Psoas muscle (tissue), 8 donors: Measurements from ENCODE around the gene TBC1D1. TPM values are rescaled to one million over a fixed set of nuclear protein-coding genes. Genes with fewer than 3 reads are reported as not detected.
A peak's percentile ranks its signal among the peaks of the same experiment; 100 is the strongest.

Source experiments
- ATAC-seq, 4 donors: fragments of 200-7000 bp; cut with Tn5 transposase; one replicate each; pipeline ENCODE4 v1.9.1; 2020; ENCODE audit warnings: moderate library complexity in 3 of 4, mild to moderate bottlenecking in 2 of 4
- DNase-seq, 2 donors: peaks; one replicate each; pipeline ENCODE4 v3.0.0-alpha.2; 2020
- H3K27ac ChIP-seq: fragments of 200-600 bp; one replicate; pipeline ENCODE4 v1.8.0; 2022
- H3K27me3 ChIP-seq, 3 donors: fragments of 200-600 bp in 1 of 3; one replicate each; pipeline versions ENCODE4 v1.6.1 to v1.8.0; 2013 to 2022; ENCODE audit warnings: low read length in 2 of 3, mild to moderate bottlenecking in 2 of 3, moderate library complexity in 1 of 3; ENCODE audit not compliant: insufficient read depth in 3 of 3
- H3K36me3 ChIP-seq, 2 donors: fragments of 200-600 bp in 1 of 2; one replicate each; pipeline versions ENCODE4 v1.6.1 to v1.8.0; 2013 to 2022; ENCODE audit warnings: low read depth in 1 of 2, mild to moderate bottlenecking in 1 of 2, moderate library complexity in 1 of 2; ENCODE audit not compliant: insufficient read depth in 1 of 2
- H3K4me1 ChIP-seq: fragments of 200-600 bp; one replicate; pipeline ENCODE4 v1.8.0; 2022
- H3K4me3 ChIP-seq: fragments of 200-600 bp; one replicate; pipeline ENCODE4 v1.8.0; 2022; ENCODE audit warnings: mild to moderate bottlenecking
- H3K9me3 ChIP-seq: fragments of 200-600 bp; one replicate; pipeline ENCODE4 v1.8.0; 2022
- CTCF ChIP-seq: fragments of 200-600 bp; IDR thresholded peaks from one replicate; pipeline ENCODE4 v1.8.0; 2022; ENCODE audit warnings: antibody characterized with exemption
- WGBS, 3 donors: extraction: QIAGEN DNeasy Blood & Tissue Kit; methylation state at CpG; one replicate each; pipeline versions ENCODE4 v1.1.6 to v1.1.7; 2013; 5-methylcytosine and 5-hydroxymethylcytosine counted together
- intact Hi-C, 2 donors: fragments of 100-400 bp; cut with DNase I; formaldehyde crosslinking; loops; one replicate each; pipeline versions ENCODE4 v1.11.0 to v1.14.2; 2022
- polyA plus RNA-seq, 3 donors: library from polyadenylated mRNA; stranded (reverse); fragments of 200-250 nt; gene quantifications; one replicate each; pipeline ENCODE4 v1.2.3, GENCODE V29; 2013
- total RNA-seq, 4 donors: library from RNA; stranded (reverse); fragmentation: NEBNext Ultra II Directional in 2 of 4; extraction: Animal tissue kit (Norgen Biotek cat#: 25700) in 2 of 4; gene quantifications; one replicate each; pipeline versions ENCODE4 v1.2.1 to v1.2.4, GENCODE V29; 2021 to 2023
- donor health status: healthy with polysubstance abuse.
- donor health status: DM: no; HTN: no; CAD: no; lungs with moderate emphysema.
- donor health status: Bipolar disorder and iron deficiency.
- donor health status: healthy.
- donor health status: DM: yes; HTN: yes; CAD: no.
- donor health status: DM: no; HTN: no; CAD: no.
- donor health status: DM: no; HTN: no; CAD: no.
- donor health status: DM: yes; HTN: yes; CAD: no.

Gene TBC1D1
- total and polyA plus RNA-seq, 7 donors, result 18.1 to 130 (median 42.5) TPM

GRCh38 chr4:37884855-37885487, 5.9 kb upstream of the TBC1D1 start:
- no peaks in the 10 kb centered on the region for H3K36me3 ChIP-seq
- ATAC-seq (no peak), DNase-seq (no peak)
- no peak overlapping the region for H3K4me3 ChIP-seq
- intact Hi-C loops, result loop anchor here (5.0 kb wide), 3 partner anchors 78 to 283 kb away; no protein-coding TSS in a partner anchor
- TF ChIP-seq CTCF, result no peak
- H3K9me3 ChIP-seq, result no peaks in the 10 kb centered on the region
- 77 to 96% (median 81%) methylated on average over 3 of the region's 3 CpGs for WGBS, 3 donors
- H3K27ac ChIP-seq, result no peak overlapping the region
- no peaks in the 10 kb centered on the region for H3K4me1 ChIP-seq
- H3K27me3 ChIP-seq, result peaks cover 0 to 3% (median 0%) of the 10 kb centered on the region in 3 donors

- Histone ChIP-seq H3K36me3 (no peaks in the 10 kb centered on the region), H3K4me1 (no peaks in the 10 kb centered on the region), H3K27ac (no peak overlapping the region), H3K9me3 (no peaks in the 10 kb centered on the region), H3K27me3 (peaks cover 0 to 3% (median 0%) of the 10 kb centered on the region in 3 donors), H3K4me3 (no peak overlapping the region)
- DNase-seq, result no peak
- ATAC-seq, result no peak
- no peak for TF ChIP-seq CTCF
- 59 to 74% (median 66%) methylated on average over 8 of the region's 8 CpGs for WGBS, 3 donors
- intact Hi-C loops, result loop anchor here (5.0 kb wide), 3 partner anchors 78 to 283 kb away; no protein-coding TSS in a partner anchor
These were observed 5.4 kb upstream of the TBC1D1 start for GRCh38 chr4:37885496-37885895.

- Histone ChIP-seq H3K4me1 (peaks cover 3% of the 10 kb centered on the region), H3K36me3 (no peaks in the 10 kb centered on the region), H3K27ac (peak overlapping the region; percentile 76), H3K9me3 (no peaks in the 10 kb centered on the region), H3K4me3 (peak overlapping the region; percentile 94), H3K27me3 (no peaks in the 10 kb centered on the region)
- peak; percentile 70 to 94 for DNase-seq
- intact Hi-C loops, result loop anchor here (2.0 to 5.0 kb wide), 7 partner anchors 42 to 288 kb away; partner anchors contain the start of gene PGM2 (in 1 of the 2)
- TF ChIP-seq CTCF, result peak; percentile 28
- 5 to 6% (median 5%) methylated on average over 53 to 63 of the region's 63 CpGs for WGBS, 3 donors
- peak; percentile 94 to 98 (median 95) for ATAC-seq
These were observed 759 bp upstream of the TBC1D1 start for GRCh38 chr4:37889849-37890800.

GRCh38 chr4:37891260-37892159, 626 bp downstream of the TBC1D1 start:
- peaks cover 3% of the 10 kb centered on the region for H3K4me1 ChIP-seq
- DNase-seq (peak in 1 of 2 donors; percentile 74), ATAC-seq (peak; percentile 38 to 55 (median 51))
- peak overlapping the region; percentile 94 for H3K4me3 ChIP-seq
- H3K27ac ChIP-seq, result peak overlapping the region; percentile 76
- no peaks in the 10 kb centered on the region for H3K9me3 ChIP-seq
- H3K27me3 ChIP-seq, result no peaks in the 10 kb centered on the region
- TF ChIP-seq CTCF, result no peak
- intact Hi-C loops, result loop anchor here (2.0 to 5.0 kb wide), 3 partner anchors 41 to 86 kb away; partner anchors contain the start of gene PGM2 (in 1 of the 2)
- 1 to 5% (median 4%) methylated on average over 26 to 49 of the region's 49 CpGs for WGBS, 3 donors
- no peaks in the 10 kb centered on the region for H3K36me3 ChIP-seq
